KBM-7 (cell line): ENCODE measurements around the gene ZNF700.
A peak's percentile ranks its signal among the peaks of the same experiment; 100 is the strongest.
"Not testable (repeated sequence)": the region's sequence is repeated elsewhere in the genome, so short reads cannot be mapped to it uniquely, and the experiment has no call there.

Experiments
- DNase-seq: peaks from one replicate; pipeline ENCODE4 v3.0.0-alpha.2; 2015
- in situ Hi-C: fragments of 300-500 bp; cut with MboI; formaldehyde crosslinking; loops from 2 replicates; pipeline ENCODE4 v1.14.3; 2020; ENCODE audit warnings: low sequenced_read_pairs, low pct_unique_long_range_greater_than_20kb, mixed read lengths

ZNF700 gene

GRCh38 chr19:11931513-11931912 is 6.6 kb downstream of the ZNF700 start:
- no peak for DNase-seq

DNA sequence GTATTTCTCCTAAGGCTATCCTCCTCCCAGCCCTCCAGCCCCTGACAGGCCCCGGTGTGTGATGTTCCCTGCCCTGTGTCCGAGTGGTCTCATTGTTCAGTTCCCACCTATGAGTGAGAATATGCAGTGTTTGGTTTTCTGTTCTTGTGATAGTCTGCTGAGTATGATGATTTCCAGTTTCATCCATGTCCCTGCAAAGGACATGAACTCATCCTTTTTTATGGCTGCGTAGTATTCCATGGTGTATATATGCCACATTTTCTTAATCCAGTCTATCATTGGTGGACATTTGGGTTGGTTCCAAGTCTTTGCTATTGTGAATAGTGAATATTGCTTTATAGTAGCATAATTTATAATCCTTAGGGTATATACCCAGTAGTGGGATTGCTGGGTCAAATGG is 10.9 kb downstream of the ZNF700 start:
- in situ Hi-C loops, DNase-seq: not testable (repeated sequence)

More at GRCh38 chr19:11931513-11931912, 6.6 kb downstream of the ZNF700 start:
- in situ Hi-C loops = no loop called here

GRCh38 chr19:11938383-11938782 is 13.5 kb downstream of the ZNF700 start:
- DNase-seq, in situ Hi-C loops: not testable (repeated sequence)

GRCh38 chr19:11941361-11941887 is 16.5 kb downstream of the ZNF700 start:
- DNase-seq, in situ Hi-C loops: not testable (repeated sequence)

DNA sequence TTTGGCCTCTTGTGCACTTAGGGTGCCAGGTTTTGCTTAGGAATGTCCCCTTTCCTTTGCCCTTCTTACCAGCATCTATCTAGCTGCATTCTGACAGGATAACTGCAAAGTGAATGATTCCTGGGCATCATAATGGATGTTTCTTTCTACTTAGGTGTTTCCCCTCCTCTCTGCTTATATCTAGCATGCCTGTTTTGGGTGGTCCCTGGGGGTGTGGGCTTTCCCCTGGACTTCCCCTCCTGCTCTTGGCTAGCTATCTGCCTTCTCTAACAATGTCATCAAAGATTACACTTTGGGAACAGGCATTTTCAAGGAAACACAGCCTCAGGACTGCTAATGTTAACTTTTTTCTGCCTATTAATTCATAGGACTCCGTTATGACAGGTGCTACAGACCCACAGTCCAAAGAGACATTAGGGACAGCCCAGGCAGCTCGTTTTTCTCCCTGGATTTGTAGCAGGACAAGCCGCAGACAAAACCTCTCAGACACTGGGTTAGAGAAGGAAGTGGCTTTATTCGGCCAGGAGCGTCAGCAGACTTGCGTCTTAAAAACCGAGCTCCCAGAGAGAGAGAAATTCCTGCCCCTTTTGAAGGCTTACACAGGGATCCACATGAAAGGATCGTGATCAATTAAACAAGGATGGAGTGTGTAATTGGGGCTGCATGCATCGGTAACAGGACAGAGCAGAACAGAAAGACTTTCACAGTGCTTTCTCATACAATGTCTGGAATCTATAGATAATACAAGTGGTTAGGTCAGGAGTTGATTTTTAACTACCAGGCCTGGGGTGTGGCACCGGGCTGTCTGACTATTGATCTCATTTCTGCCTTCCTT is 17.3 kb downstream of the ZNF700 start:
- DNase-seq = no peak
- in situ Hi-C loops = no loop called here

GRCh38 chr19:11942843-11943108 is 17.9 kb downstream of the ZNF700 start:
- peak; percentile 20 for DNase-seq
- in situ Hi-C loops = no loop called here

DNA sequence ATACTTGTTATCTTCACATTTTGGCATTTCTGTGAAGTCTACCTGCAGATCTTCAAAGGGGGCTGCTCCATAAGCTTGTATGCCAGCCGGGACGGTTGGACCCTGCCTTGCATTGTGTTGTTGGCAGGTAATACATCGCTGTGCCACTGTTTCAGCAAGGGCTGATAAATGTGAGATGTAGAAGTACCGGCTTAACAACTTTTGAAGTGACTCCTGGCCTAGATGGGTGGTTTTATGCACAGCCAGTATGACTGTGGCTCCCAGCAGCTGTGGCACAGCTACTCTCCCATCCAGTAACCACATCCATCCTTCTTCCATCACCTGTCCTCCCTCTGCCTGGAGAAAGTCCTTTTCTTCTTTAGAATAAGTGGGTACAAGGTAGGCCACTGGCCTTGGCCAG is 19.7 kb downstream of the ZNF700 start:
- no peak for DNase-seq
- in situ Hi-C loops = no loop called here

DNA sequence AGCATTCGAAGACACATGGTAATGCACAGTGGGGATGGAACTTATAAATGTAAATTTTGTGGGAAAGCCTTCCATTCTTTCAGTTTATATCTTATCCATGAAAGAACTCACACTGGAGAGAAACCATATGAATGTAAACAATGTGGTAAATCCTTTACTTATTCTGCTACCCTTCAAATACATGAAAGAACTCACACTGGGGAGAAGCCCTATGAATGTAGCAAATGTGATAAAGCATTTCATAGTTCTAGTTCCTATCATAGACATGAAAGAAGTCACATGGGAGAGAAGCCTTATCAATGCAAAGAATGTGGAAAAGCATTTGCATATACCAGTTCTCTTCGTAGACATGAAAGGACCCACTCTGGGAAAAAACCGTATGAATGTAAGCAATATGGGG is 23.7 kb downstream of the ZNF700 start:
- in situ Hi-C loops = no loop called here
- DNase-seq = no peak

GRCh38 chr19:11949201-11949600 is 24.3 kb downstream of the ZNF700 start:
- in situ Hi-C loops = no loop called here

DNA sequence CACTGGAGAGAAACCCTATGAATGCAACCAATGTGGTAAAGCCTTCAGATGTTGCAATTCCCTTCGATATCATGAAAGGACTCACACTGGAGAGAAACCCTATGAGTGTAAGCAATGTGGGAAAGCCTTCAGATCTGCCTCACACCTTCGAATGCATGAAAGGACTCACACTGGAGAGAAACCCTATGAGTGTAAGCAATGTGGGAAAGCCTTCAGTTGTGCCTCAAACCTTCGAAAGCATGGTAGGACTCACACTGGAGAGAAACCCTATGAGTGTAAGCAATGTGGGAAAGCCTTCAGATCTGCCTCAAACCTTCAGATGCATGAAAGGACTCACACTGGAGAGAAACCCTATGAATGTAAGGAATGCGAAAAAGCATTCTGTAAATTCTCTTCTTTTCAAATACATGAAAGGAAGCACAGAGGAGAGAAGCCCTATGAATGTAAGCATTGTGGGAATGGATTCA is 24.7 kb downstream of the ZNF700 start:
- in situ Hi-C loops = not testable (repeated sequence)
- DNase-seq = peak; percentile 11

More at GRCh38 chr19:11949201-11949600, 24.3 kb downstream of the ZNF700 start:
- peak; percentile 39 for DNase-seq

- DNase-seq = no peak
- in situ Hi-C loops = no loop called here
These were observed 25.4 kb downstream of the ZNF700 start for GRCh38 chr19:11950312-11950711.

DNA sequence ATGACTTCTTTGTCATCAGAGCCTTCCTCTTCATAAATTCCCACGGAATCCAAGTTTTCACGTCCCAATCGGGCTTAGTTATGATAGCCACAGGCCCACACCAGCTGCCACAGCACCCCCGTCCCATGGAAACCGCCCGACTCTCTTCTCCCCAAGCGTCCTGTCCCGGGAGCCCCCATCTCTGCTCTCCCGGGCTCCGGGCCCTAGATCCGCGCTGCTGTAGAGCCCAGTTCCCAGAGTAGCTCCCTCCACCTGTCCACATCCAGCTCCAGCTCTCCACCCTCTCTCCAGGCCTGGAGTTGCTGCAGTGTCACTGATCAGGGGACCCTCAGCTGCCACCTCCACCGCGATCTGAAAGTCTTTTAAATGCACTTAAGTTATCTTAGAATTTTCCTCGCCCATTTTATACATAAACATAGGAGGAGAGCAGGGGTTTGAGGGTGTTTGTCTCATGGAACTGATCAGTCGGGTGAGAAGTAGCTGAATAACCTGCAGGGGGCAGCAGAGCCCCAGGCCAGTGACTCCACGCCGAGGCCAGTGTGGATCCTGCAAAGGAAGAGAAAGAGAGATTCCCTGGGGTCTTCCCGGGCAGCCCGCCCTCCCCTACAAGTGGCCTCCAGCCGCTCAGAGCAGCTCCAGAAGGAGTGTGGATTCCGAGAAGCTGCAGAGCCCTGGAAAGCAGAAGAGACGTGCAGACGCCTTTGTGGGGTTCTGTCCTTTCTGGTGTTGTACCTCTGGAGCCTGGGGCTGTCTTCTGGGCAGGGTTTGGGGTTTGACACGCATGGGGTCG is 38.9 kb downstream of the ZNF700 start:
- peak; percentile 24 for DNase-seq
- in situ Hi-C loops = no loop called here

GRCh38 chr19:11964496-11964857 is 39.6 kb downstream of the ZNF700 start:
- DNase-seq = no peak
- in situ Hi-C loops = no loop called here

GRCh38 chr19:11964858-11965645 is 40.1 kb downstream of the ZNF700 start, which contains the start of gene ZNF763:
TSS of gene ZNF763 (plus strand) at chr19:11965040. CDS start at chr19:11965209, 169 bp downstream.
- in situ Hi-C loops = no loop called here
- no peak for DNase-seq

GRCh38 chr19:11970174-11970573 is 45.3 kb downstream of the ZNF700 start:
- DNase-seq = no peak
- in situ Hi-C loops = no loop called here

DNA sequence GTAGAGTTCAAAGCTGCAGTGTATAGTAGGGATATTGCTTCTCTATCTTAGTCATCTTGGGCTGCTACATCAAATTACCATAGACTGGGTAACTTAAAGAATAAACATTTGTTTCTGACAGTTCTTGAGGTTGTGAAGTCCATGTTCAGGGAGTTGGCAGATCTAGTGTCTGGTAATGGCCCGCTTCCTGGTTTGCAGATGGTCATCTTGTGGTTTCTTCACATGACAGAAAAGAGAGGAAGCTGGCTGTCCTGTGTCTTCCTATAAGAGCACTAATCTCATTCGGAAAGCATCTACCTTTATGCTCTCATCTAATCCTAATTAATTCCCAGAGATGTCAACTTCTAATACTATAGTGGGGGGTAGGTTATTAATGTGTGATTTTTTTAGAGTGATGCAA is 46.1 kb downstream of the ZNF700 start:
- in situ Hi-C loops = no loop called here
- DNase-seq = no peak

DNA sequence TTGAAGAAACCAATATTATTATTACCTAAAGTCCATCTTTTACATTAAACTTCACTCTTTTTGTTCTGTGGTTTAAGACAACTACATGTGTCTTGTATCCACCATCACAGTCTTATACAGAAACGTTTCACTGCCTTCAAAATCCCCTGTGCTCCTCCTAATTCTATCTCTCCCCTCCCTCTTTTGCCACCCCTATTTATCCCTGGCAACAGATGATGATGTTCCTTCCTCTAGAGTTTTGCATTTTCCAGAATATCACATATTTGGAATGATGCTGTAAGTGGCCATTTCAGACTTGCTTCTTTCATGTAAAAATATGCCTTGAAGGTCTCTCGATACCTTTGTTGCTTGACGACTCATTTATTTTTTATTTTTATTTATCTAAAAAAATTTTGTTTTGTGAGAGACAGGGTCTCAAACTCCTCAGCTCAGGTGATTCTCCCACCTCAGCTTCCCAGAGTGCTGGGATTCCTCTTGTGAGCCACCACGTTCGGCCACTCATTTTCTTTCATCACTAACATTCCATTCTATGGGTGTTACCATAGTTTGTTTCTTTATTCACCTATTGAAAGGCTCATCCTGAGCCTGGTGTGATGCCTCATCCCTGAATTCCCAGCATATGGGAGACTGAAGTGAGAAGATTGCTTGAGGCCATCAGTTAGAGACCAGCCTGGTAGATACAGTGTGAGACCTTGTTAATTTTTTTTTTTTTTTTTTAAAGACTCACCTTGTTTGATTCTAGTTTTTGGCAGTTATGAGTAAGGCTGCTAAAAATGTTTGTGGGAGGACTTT is 48.3 kb downstream of the ZNF700 start:
- in situ Hi-C loops = no loop called here
- DNase-seq = no peak

- in situ Hi-C loops = no loop called here
- no peak for DNase-seq
These were observed 53.7 kb downstream of the ZNF700 start for GRCh38 chr19:11978492-11979100.
